GM12892 (cell line): Measurements from ENCODE around the gene HES2.

Source experiments
- POLR2A ChIP-seq: IDR thresholded peaks from 2 replicates; pipeline ENCODE4 v1.6.1; 2011; ENCODE audit warnings: low read depth, low read length, control low read depth
- POLR2AphosphoS5 ChIP-seq: IDR thresholded peaks from 2 replicates; pipeline ENCODE4 v1.6.1; 2011; ENCODE audit warnings: low read depth, low read length, control low read depth

DNA sequence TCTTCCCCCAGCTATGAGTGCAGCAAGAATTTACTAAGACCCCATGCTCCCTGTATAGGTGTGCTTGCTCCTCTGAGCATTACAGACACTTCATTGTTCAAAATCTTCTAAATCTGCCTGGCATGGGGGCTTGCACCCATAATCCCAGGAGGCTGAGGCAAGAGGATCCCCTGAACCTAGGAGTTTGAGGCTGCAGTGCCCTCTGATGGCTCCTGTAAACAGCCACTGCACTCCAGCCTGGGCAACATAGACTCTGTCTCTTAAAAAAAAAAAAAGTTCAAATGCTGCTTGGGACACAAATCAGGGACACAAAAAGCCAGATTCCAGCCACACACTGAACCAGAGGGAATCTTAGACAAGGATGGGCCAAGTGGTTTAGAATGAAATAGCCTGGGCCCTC, 22.7 kb downstream of the HES2 start:
- TF ChIP-seq POLR2A: no peak
- TF ChIP-seq POLR2AphosphoS5: no peak
